ENCODE results near the gene DCBLD1.

Gene DCBLD1

DNA sequence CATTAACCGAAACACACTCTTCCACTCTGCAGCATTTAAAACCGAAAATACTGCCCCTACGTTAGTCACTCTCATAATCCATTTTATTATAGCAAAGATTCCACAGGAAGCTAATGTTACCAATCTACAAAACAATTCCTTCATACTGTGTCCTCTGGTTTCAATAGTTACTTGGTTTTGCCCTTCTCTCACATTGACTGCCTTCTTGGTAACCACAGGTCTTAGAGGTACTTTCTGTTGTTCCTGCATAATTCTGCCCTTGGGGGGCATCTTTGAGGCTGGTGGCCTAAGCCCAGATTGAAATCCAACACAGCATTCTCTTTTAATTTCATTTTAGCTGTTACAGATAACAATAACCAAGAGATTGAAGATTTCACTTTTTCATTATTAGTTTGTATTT lies 9.8 kb upstream of the DCBLD1 start:
- DNase-seq (ENCODE audit: low read depth): no peak

DNA sequence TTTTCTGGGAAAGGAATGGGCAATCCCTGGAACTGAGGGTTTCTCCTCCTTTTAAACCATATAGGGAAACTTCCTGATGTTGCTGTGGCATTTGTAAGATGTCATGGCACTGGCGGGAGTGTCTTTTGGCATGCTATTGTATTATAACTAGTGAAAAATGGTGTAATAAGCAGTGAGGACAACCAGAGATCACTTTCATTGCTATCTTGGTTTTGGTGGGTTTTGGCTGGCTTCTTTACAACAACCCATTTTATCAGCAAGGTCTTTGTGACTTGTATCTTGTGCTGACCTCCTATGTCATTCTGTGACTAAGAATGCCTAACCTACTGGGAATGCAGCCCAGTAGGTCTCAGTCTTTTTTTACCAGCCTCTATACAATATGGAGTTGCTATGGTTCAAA lies 9.1 kb upstream of the DCBLD1 start:
- no peak for DNase-seq (ENCODE audit: low read depth)

DNA sequence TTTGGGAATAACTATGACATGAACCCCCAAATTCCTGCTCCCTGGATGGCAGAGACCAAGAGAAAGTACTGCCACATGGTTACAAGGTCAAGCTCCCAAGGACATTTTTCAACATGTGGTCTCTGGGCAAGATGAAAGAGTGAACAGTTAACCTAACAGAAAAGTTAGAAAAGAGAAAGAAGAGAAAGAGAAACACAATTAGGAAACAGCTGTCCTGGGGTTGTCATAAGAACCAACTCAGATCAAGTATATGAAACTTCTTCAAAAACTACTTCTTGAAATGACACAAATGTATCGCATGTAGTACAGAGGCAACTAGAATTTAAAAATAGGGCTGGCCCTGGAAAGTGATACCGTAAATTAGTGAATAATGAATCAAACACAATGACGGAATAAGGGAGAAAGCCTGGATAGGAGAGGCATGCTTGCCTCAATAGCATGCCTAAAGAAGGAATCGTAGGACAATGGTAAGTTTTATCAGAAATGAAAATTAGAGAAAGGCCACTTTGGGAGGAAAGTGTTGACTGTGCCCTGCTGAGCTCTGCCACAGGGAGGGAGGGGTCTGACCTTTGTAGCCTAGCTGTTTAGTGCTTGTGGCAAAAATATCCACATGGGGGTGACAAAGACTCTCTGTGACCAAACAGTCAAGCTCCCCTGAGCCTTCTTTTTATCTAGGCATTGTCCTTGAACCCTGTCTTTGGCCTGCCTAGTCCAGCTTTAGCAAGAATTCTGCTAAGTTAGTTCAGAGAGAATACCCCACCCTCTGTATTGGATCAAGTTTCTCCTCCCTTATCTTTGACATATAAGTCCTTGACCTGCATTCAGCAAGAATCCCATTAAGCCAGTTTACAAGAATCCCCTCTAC lies 4.3 kb upstream of the DCBLD1 start:
- DNase-seq (ENCODE audit: low read depth): no peak

DNA sequence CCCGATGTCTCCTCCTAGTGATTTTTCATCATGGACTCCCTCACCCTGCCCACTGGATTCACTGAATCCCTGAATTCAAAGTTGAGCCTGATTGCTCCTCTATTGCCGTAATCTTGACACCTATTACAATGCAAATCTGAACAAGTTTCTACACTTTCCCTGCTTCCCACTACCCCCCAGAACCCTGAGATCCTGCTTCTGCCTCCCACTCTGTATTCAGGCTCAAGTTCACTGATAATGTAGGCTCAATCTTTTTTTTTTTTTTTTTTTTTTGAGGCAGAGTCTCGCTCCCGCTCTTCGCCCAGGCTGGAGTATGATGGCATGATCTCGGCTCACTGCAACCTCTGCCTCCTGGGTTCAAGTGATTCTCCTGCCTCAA lies 3.6 kb upstream of the DCBLD1 start:
- DNase-seq (ENCODE audit: low read depth): no peak

DNA sequence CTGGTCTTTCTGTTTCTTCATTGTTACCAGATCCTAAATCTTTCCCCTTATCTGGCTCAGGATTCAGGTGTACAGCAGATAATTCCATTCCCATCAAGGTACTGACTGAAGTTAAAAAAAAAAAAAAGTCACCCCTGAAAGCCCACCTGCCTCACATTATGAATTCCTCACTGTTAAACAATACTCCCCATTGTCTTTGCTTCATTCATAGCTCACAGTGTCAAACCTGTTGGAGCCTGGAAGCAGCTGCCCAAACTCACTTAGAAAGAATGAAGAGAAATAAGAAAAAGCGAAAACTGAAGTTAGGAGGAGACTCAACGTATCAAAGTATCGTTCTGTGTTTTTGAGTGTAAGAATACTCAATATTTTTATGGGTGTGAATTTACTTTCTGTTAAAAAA lies 1.8 kb upstream of the DCBLD1 start:
- no peak for DNase-seq (ENCODE audit: low read depth)

DNA sequence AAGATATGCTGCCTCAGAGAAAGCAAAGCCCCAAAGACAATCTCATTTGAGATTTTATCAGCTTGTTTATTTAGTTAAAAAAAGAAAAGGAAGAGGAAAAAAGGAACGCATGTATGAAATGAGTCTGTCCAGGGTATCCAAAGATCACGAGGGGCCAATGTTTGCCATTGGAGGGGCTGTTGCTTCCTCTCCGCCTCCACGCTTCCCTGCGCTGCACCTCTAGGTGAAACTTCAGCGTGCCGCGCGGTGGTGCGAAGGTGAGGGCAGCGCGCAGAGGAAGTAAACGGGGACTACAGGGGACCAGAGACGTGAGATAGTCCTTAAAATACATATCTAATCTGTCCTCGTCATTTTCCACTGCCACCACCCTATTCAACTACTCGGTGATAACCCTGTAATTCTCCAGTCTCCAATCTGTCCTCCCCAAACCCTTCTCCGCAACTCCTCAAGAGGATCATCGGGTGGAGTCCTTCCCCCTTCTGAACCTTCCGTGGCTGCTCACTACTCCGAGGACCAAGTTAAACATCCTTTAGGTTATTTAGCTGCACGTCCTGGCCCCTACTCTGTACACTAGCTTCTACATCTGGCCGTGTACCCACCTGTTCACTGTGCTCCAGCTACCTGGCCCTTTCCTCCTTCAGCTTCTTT lies 1.1 kb upstream of the DCBLD1 start:
- DNase-seq (ENCODE audit: low read depth): no peak

DNA sequence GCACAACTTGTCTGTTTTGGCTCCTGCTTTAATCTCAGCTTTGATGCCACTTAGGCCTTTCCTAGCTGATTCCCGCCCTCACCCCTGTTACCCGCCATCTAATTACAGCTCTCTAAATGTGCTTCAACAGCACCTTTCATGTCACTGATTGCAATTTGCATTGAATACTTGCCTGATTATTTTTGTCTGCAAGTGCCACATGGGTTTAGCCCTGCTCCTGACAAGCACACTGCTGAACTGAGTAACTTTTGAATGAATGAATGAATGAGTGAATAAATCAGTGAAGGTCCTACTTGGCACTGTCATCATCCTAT lies 591 bp upstream of the DCBLD1 start:
- no peak for DNase-seq (ENCODE audit: low read depth)

DNA sequence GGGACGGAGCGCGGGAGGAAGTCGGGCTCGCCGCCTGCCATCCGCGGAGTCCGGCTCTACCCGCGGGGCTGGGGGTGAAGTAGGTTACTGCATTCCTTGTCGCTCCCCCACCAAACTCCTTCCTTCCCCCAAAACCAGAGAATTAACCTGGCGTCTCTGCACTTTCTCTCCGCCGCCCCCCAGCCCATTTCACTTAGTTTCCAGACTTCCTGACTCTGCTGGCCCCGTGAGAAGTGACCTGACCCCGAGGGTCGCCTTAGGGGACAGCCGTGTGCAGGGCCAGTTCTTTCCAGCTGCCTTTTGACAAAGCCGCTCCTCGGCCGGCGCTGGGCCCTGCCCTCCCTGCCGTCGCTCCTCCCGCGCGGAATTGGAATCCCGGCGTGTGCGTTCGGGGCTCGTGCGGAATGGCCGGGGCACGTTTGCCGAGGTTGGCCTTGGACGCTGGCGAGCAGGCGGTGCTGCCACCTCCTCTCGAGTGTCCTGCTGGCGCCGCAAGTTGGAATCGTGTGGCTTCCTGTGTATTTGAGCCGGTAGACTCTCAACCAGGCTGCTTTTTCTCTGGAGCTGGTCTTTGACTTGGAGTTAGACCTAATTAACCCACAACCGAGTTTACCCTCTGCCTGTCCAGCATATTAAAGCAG lies 650 bp downstream of the DCBLD1 start:
- DNase-seq (ENCODE audit: low read depth): no peak

DNA sequence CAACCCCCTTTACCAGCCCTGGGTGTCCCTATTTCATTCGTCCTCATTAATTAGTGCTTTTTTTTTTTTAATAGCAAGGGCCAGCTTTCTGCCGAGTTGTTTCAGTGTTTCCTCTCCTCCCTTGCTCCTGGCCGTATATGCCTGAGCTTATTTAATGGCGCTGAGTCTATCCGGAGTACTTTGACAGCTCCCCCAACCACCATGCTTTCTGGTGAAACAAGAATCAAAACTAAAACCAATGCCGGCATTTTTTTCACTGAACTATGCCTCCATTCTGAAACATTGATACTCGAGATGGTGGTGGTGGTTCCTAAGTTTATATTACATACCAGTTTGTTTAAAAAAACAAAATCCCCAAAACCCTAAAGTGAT lies 1.2 kb downstream of the DCBLD1 start:
- no peak for DNase-seq (ENCODE audit: low read depth)

DNA sequence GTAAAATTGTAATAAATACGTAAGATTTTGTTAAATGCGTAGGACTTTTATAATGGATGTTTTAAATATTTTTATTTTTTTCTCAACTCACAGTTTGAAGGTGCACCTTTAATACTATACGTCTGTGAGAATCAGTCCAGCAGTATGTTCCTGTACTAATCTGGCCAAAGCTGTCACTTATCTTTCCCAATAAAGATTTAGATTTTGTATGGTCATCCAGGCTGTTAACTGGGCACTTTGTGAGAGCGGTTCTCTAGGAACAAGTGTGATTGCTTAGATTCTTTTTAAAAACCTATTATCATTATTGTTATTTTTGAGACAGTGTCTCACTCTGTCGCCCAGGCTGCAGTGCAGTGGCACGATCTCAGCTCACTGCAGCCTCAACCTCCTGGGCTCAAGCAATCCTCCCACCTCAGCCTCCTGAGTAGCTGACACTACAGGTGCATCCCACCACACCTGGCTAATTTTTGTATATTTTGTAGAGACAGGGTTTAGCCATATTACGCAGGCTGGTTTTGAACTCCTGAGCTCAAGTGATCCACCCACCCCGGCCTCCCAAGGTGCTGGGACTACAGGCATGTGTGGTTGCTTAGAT lies 1.7 kb downstream of the DCBLD1 start:
- DNase-seq (ENCODE audit: low read depth): no peak

DNA sequence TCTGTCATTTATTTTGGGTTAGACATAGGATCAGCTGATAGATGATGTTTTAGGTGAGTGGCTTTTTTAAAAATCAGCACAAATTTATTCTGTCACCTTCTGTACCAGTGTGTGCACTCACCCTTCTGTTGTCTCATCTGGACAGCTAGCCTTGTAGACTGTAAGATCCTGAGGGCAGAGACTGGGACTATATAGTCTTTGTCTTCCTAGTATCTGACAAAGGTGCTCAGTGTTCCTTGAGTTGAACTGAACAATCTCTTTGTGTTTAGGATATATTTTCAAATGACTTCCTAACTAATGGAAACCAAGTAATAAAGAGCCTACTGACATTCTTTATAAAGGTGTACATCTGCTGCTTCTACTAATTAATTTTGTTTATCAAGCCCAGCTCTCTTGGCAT lies 3.0 kb downstream of the DCBLD1 start:
- no peak for DNase-seq (ENCODE audit: low read depth)

DNA sequence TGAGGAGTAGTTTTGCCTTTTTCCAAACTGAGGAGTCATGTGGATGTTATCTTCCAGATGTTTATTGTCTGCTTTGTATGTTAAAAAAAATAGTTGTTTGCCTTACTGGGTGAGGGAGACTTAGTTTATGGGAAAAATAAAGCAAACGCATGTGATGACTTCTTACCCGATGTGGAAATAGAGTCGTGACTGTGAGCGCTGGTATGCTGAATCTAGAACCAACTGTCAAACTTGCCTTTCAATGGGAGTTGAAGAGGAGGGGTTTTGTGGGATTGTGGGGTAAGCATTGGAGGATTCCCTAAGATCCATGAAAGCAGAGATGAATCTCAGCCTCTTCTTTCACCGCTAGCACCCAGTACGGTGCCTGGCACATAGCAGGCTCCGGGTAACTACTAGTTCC lies 5.3 kb downstream of the DCBLD1 start:
- DNase-seq (ENCODE audit: low read depth): no peak

DNA sequence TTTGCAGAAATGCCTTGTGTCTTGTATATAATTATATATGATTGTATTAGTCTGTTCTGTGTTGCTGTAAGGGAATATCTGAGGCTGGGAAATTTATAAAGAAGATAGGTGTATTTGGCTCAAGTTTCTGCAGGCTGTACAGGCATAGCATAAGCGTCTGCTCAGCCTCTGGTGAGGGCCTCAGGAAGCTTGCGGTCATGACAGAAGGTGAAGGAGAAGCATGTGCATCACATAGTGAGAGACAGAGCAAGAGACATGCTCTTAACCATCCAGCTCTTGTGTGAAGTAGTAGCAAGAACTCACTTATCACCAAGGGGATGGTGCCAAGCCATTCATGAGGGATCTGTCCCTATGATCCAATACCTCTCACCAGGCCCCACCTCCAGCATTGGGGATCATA lies 6.5 kb downstream of the DCBLD1 start:
- no peak for DNase-seq (ENCODE audit: low read depth)

DNA sequence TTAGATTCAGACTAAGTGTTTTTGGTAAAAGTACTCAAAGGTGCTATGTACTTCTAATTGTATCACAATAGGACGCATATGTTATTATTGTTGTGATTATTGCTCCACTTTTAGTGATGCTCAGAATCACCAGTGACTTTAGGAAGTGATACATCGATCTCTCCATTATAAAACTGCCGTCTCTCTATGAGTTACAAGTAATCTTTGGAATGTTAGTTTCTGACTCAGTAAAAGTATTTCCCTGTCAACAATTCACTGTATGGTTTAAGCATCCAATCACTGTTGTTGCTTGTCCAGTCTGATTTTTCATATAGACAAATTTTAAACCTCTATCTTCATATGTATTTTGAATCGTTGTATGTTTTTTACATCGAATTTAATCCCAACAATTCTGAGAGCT lies 9.4 kb downstream of the DCBLD1 start:
- DNase-seq (ENCODE audit: low read depth): no peak

DNA sequence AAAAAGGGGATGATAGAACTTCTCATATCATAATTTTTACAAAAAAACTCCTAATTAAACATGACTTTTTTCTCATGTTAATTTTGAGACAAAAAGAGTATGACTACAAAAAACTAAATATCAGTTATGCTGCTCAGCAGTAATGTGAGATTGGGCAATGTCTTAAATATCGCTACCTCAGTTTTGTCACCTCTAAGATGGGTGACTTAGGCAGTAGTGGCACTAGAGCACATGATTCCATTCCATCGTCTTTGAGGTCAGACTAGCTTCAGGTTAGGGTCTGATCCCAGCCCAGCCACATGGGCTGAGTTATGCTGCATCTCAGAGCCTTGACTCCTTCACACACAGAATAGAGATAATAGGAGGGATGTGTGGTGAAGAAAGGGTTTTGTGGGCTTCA lies 11.0 kb downstream of the DCBLD1 start:
- no peak for DNase-seq (ENCODE audit: low read depth)

DNA sequence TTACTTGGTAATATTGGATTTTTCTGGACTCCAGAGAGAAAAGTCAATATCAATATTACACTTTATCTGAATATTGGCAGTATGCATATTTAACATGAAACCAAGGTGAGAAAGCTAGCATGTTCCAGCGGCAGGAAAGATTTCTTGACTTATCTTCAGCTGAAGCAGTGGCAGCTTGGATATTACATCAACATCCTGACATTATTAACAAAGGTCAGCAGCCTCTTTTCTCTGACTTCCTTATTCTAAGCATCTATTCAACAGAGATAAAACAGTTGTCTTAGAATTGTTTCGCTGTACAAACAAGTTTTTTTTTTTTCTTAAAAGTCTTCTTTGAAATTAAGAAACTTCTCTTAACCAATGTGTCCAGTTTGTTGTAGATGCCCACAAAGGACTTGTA lies 11.8 kb downstream of the DCBLD1 start:
- no peak for DNase-seq (ENCODE audit: low read depth)

DNA sequence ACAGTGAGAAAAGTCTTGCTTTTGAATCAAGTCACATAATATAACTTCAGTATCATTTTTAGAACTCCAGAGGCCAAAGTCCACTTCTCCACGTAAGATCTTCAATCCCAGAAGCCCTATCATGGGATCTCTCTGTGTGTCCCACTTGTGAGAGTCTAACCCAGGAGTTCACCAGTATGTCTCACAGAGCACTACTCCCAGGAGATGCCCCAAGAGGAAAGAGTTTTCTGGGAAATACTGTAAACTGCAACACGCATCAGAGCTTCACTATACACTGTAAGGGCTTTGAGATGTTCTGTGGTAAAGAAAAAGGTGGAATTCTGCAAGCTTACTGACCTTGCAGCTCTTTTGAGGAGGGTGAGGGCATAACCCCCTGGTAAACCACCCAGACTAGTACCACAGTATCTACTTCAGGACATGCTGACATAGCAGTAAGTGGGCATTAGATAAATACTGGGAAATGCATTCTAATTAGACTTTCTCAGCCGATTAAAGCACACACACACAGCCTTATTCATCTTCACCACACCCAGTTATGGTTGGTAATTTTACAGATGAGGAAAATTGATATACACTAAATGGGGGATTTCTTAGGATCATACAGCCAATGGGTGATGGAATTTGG lies 12.3 kb downstream of the DCBLD1 start:
- DNase-seq (ENCODE audit: low read depth): no peak

DNA sequence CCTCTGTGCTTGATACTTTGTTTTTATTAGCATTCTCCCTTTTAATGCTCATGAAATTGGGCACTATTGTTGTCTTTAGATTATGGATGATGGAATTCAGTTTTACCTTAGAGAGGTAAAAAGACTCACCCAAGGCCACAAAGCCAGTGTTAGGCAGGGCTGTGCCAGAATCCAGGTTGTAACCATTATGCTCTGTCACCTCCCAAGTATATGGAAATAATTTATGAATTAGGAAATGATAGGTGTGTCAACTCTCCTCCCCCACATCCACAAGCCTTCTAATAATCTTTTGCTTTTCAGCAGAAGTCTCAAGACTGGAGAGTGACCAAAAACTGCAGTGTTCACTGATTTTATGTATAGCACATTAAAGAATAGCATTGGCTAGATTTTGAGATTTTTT lies 13.0 kb downstream of the DCBLD1 start:
- no peak for DNase-seq (ENCODE audit: low read depth)

DNA sequence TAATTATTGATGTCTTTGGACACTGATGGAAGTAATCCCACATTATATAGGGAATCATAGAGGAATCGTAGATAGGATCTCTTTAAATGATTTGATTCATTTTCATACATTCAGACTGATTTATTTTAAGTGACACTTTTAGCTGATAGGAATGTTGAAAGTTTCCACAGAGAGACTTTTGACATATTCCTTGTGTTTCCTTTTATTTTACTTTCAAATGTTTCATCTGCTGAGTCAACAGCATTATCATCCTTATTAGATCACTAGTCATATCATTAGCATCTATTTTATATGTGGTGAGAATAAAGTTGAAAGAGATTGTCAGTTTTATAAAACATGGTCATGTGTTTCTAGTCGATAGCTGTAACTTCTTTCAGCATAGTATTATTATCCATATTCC lies 13.4 kb downstream of the DCBLD1 start:
- DNase-seq (ENCODE audit: low read depth): no peak

DNA sequence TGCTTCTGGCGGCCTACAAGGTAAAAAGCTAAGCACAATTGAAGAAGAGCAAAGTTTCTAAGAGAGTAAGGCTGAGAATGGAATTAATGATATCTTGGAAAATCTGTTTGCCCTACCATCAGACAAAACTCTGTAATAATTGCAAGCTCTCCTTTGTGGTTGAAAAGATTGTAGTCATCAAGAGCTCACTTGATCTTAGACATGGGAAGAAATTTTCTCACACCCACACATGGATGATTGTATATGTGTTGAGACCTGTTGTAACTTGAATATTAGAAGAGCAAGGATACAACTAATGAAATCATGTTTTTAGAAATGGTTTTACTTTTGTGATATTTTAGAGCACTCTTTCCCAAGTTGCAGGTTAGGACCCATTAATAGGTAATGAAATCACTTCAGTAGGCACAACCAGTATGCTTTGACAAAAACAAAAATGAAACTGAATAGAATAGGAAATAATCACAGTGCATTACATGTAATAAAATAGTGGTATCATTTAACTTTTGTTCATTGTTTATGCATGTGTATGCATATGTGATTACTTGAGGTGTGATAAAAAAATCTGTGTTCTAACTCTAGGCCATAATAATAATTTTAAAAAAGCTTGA lies 14.0 kb downstream of the DCBLD1 start:
- DNase-seq (ENCODE audit: low read depth): no peak

DNA sequence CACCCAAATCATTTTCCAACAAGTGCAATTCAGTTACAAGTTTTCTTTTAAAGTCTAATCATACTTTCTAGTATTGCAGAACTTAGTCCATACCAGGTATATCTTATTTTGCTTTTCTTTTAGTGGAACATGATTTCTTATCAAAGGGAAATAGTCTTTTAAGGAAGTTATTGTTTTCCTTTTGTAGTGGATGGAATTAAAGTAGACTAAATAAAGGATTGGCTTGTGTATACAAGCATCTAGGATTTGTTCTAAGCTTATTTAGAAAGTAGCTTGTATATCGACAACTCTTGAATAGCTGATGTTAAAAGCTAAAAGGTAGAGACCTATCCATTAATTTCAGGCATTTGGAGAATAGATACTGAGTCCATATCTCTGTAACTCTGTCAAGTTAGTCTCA lies 14.8 kb downstream of the DCBLD1 start:
- DNase-seq (ENCODE audit: low read depth): no peak

DNA sequence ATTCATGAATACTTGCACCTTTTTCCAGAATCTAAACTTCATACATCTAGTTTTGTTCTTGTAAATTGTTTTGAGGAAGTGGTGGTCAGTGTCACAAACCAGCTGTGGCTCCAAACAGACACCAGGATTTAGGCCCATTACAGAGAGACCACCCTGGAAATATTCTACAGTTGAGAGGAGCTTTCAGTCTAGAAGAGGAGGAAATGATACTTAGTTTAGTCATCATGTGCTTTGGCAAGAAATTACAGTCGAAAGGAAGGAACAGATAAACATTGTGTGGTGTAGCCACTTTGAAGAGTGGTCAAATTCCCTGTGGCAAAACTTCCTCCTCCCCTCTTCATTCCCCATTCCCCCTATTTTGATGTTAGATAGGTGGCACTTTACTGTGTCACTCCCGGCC lies 15.7 kb downstream of the DCBLD1 start:
- DNase-seq (ENCODE audit: low read depth): no peak

Data from stimulated activated CD4-positive, alpha-beta T cell treated with anti-CD3 and anti-CD28 coated beads, Interleukin-2, amount 100 ng/mL, for 4 hours (primary cell).